ENCODE results near the gene ANKRD13B. TPM values are rescaled to one million over a fixed set of nuclear protein-coding genes. Genes with fewer than 3 reads are reported as not detected.

ANKRD13B gene
- total and polyA plus RNA-seq, 2 of the 13 experiments (the other 11 are each of a cell fraction or from before 2014, with no cell fraction given), result 1.7 to 1.8 TPM

DNA sequence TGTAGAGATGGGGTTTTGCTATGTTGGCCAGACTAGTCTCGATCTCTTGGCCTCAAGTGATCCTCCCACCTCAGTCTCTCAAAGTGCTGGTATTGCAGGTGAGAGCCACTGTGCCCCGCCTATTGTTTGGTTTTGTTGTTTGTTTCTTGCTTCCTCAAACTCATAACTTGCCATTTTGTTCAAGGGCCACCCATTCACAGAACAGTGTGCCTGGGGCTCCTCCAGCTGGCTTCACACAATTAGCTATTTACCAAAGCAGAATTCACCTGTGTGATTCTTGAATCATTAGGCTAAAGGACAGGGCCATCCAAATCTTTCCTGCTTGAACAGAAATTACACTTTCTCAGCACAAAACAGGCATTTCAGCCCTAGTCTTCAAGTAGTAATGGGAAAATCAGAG is 33.3 kb upstream of the ANKRD13B start:
- Histone ChIP-seq H3K27me3 (ENCODE audit: control insufficient read depth in 1 of 2, insufficient read depth in 2 of 2, low read length in 2 of 2) (0 out of 5 replicates have a peak, but pooled peaks cover 0 to 8% of the 10 kb centered on the region in 2 experiments), H4K20me1 (ENCODE audit: insufficient read depth, low read length) (0 out of 2 replicates have a peak, but pooled peaks cover 5% of the 10 kb centered on the region), H3K27ac (ENCODE audit: extremely low read length, insufficient read depth, low read length) (no peak overlapping the region), H3K4me1 (ENCODE audit: insufficient read depth, low read length) (peaks cover 40% of the 10 kb centered on the region), H3K79me2 (ENCODE audit: insufficient read depth, low read length) (no peaks in the 10 kb centered on the region), H3K4me2 (ENCODE audit: low read depth, low read length) (no peak overlapping the region), H3K9ac (ENCODE audit: insufficient read depth, low read depth, low read length) (no peak overlapping the region), H3K4me3 (replicated peaks in 1 of 3; ENCODE audit: insufficient read depth in 1 of 3, low read depth in 2 of 3, low read length in 3 of 3) (no peak overlapping the region), H3K9me3 (ENCODE audit: low read length) (no peaks in the 10 kb centered on the region), H2AFZ (ENCODE audit: low read length) (no peak overlapping the region), H3K36me3 (replicated peaks in 1 of 2; ENCODE audit: control insufficient read depth in 1 of 2, insufficient read depth in 2 of 2, low read length in 2 of 2) (no peaks in the 10 kb centered on the region; a peak in 1 of 5 replicates)
- WGBS (ENCODE audit: low lambda C conversion rate), result 85% methylated on average over 2 of the region's 2 CpGs
- BruUV-seq (replicated peaks), result no TSS peak
- ChIA-PET CTCF (ENCODE audit: low intra/inter-chr PET ratio, low total read pairs) (no interaction called here), POLR2A (interaction anchor here (1.2 kb wide), 1 partner anchor 32 kb away, joined by 3 read pairs; no protein-coding TSS in a partner anchor)
- FAIRE-seq, result no peak
- TF ChIP-seq NFIC (IDR thresholded peaks at IDR 0.05; ENCODE audit: low read length) (no peak), ESRRA (CRISPR knock-in tag; IDR thresholded peaks at IDR 0.05; ENCODE audit: low read depth) (no peak)
- intact Hi-C loops (cut with micrococcal nuclease; ENCODE audit: unreplicated experiment), result loop anchor here (10.0 kb wide), 1 partner anchor 265 kb away; the partner anchor contains the start of gene NUFIP2
- DNase-seq (ENCODE audit: low spot score), result no peak
- in situ Hi-C loops (cut with HindIII; ENCODE audit: extremely low pct_ligation_motif_present, low pct_unique_long_range_greater_than_20kb), result no loop called here
- no peak for ATAC-seq

DNA sequence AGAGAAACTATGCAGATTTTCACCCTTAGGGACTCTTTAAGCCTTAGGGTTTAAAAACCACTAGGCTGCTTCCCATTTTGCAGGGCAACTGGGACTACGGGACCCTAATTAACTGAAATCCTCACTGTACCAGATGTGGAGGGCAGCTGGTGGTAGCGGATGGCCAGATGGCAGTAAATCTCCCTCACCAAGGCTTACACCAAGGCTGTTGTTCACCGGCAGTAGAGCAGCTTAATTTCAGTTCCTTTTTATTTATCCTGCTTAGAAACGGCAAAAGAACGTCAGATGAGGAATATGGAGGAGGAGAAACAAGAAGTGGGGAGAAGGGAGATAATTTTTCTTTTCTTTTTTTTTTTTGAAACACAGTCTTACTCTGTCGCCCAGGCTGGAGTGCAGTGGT is 32.6 kb upstream of the ANKRD13B start:
- ChIA-PET POLR2A (interaction anchor here (1.2 kb wide), 1 partner anchor 32 kb away, joined by 3 read pairs; no protein-coding TSS in a partner anchor), CTCF (ENCODE audit: low intra/inter-chr PET ratio, low total read pairs) (no interaction called here)
- Histone ChIP-seq H3K4me3 (replicated peaks in 1 of 3; ENCODE audit: insufficient read depth in 1 of 3, low read depth in 2 of 3, low read length in 3 of 3) (no peak overlapping the region), H3K79me2 (ENCODE audit: insufficient read depth, low read length) (no peaks in the 10 kb centered on the region), H3K4me1 (ENCODE audit: insufficient read depth, low read length) (peaks cover 40% of the 10 kb centered on the region), H3K9me3 (ENCODE audit: low read length) (no peaks in the 10 kb centered on the region), H2AFZ (ENCODE audit: low read length) (no peak overlapping the region), H3K9ac (ENCODE audit: insufficient read depth, low read depth, low read length) (no peak overlapping the region), H3K36me3 (replicated peaks in 1 of 2; ENCODE audit: control insufficient read depth in 1 of 2, insufficient read depth in 2 of 2, low read length in 2 of 2) (no peaks in the 10 kb centered on the region; a peak in 1 of 5 replicates), H3K27me3 (ENCODE audit: control insufficient read depth in 1 of 2, insufficient read depth in 2 of 2, low read length in 2 of 2) (0 out of 5 replicates have a peak, but pooled peaks cover 0 to under 1% of the 10 kb centered on the region in 2 experiments), H3K4me2 (ENCODE audit: low read depth, low read length) (no peak overlapping the region), H4K20me1 (ENCODE audit: insufficient read depth, low read length) (0 out of 2 replicates have a peak, but pooled peaks cover 5% of the 10 kb centered on the region), H3K27ac (ENCODE audit: extremely low read length, insufficient read depth, low read length) (no peak overlapping the region)
- in situ Hi-C loops (cut with HindIII; ENCODE audit: extremely low pct_ligation_motif_present, low pct_unique_long_range_greater_than_20kb), result no loop called here
- DNase-seq (ENCODE audit: low spot score), result no peak
- BruUV-seq (replicated peaks), result no TSS peak
- WGBS (ENCODE audit: low lambda C conversion rate), result 96% methylated on average over 6 of the region's 6 CpGs
- intact Hi-C loops (cut with micrococcal nuclease; ENCODE audit: unreplicated experiment), result loop anchor here (10.0 kb wide), 1 partner anchor 266 kb away; the partner anchor contains the start of gene NUFIP2
- ATAC-seq, result no peak
- no peak for FAIRE-seq
- TF ChIP-seq CEBPG (CRISPR knock-in tag; IDR thresholded peaks at IDR 0.05), result no peak
- no peak for TF ChIP-seq SRSF4 (IDR thresholded peaks at IDR 0.05; ENCODE audit: low read depth, low read length, poor library complexity, severe bottlenecking)
- no peak for TF ChIP-seq HNRNPLL (IDR thresholded peaks at IDR 0.05; ENCODE audit: low read depth, low read length, poor library complexity, severe bottlenecking)
- no peak for TF ChIP-seq SP4 (CRISPR knock-in tag; IDR thresholded peaks at IDR 0.05)
- TF ChIP-seq ZNF616 (CRISPR knock-in tag; IDR thresholded peaks at IDR 0.05; ENCODE audit: low read depth), result no peak
- TF ChIP-seq JUNB (CRISPR knock-in tag; IDR thresholded peaks at IDR 0.05; ENCODE audit: borderline replicate concordance), result no peak
- TF ChIP-seq TBX3 (IDR thresholded peaks at IDR 0.05; ENCODE audit: borderline replicate concordance), result no peak
- TF ChIP-seq ZBTB43 (CRISPR knock-in tag; conservative IDR thresholded peaks at IDR 0.05), result no peak
- no peak for TF ChIP-seq TFDP1 (CRISPR knock-in tag; IDR thresholded peaks at IDR 0.05; ENCODE audit: borderline replicate concordance)
- TF ChIP-seq RXRB (CRISPR knock-in tag; IDR thresholded peaks at IDR 0.05; ENCODE audit: borderline replicate concordance), result no peak
- TF ChIP-seq, protein P1, sequence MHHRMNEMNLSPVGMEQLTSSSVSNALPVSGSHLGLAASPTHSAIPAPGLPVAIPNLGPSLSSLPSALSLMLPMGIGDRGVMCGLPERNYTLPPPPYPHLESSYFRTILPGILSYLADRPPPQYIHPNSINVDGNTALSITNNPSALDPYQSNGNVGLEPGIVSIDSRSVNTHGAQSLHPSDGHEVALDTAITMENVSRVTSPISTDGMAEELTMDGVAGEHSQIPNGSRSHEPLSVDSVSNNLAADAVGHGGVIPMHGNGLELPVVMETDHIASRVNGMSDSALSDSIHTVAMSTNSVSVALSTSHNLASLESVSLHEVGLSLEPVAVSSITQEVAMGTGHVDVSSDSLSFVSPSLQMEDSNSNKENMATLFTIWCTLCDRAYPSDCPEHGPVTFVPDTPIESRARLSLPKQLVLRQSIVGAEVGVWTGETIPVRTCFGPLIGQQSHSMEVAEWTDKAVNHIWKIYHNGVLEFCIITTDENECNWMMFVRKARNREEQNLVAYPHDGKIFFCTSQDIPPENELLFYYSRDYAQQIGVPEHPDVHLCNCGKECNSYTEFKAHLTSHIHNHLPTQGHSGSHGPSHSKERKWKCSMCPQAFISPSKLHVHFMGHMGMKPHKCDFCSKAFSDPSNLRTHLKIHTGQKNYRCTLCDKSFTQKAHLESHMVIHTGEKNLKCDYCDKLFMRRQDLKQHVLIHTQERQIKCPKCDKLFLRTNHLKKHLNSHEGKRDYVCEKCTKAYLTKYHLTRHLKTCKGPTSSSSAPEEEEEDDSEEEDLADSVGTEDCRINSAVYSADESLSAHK (CRISPR knock-in tag; IDR thresholded peaks at IDR 0.05; ENCODE audit: borderline replicate concordance), result no peak

All from HepG2 (cell line).